K562 (cell line): ENCODE measurements around the gene TFAP2E. TPM values are rescaled to one million over a fixed set of nuclear protein-coding genes. Genes with fewer than 3 reads are reported as not detected.

Experiments used
- ARID2 ChIP-seq: fragments of 450-650 bp; IDR thresholded peaks from 2 replicates; pipeline ENCODE4 v1.6.1; 2017; ENCODE audit warnings: antibody characterized with exemption, mild to moderate bottlenecking
- ARID3A ChIP-seq: IDR thresholded peaks from 2 replicates; pipeline ENCODE4 v1.6.1; 2012; ENCODE audit warnings: low read depth, low read length, improper control_type of control experiment, borderline replicate concordance
- CCAR2 ChIP-seq: fragments of 200-400 bp; formaldehyde crosslinking; IDR thresholded peaks from 2 replicates; pipeline ENCODE4 v1.6.1; 2017; ENCODE audit warnings: mild to moderate bottlenecking, low read depth, low read length
- FOXK1 ChIP-seq: sonication (generic); formaldehyde crosslinking; IDR thresholded peaks from 2 replicates; pipeline ENCODE4 v1.8.0; 2022; ENCODE audit warnings: missing genetic modification reagents, mild to moderate bottlenecking, borderline replicate concordance
- HDAC3 ChIP-seq: fragments of 450-650 bp; IDR thresholded peaks from 2 replicates; pipeline ENCODE4 v1.6.1; 2018; ENCODE audit warnings: borderline replicate concordance, mild to moderate bottlenecking, moderate library complexity; ENCODE audit not compliant: partially characterized antibody
- KLF10 ChIP-seq: fragments of 250-450 bp; sonication (Bioruptor Pico); IDR thresholded peaks from 2 replicates; pipeline ENCODE4 v1.6.1; 2021; ENCODE audit warnings: matching md5 sums
- MAFK ChIP-seq: IDR thresholded peaks from 2 replicates; pipeline ENCODE4 v1.6.1; 2011; ENCODE audit warnings: low read length, improper control_type of control experiment
- NR4A1 ChIP-seq, 2 experiments: fragments of 250-450 bp in 1 of 2; fragments of 450-650 bp in 1 of 2; sonication (Bioruptor Pico) in 1 of 2; IDR thresholded peaks; 2 replicates each; pipeline versions ENCODE4 v1.4.0 to v1.6.1; 2016 to 2020; ENCODE audit warnings: mild to moderate bottlenecking in 2 of 2, missing compliant biosample characterization in 1 of 2, missing genetic modification characterization in 1 of 2, moderate library complexity in 1 of 2
- PBX2 ChIP-seq, 2 experiments: IDR thresholded peaks in 1 of 2; conservative IDR thresholded peaks in 1 of 2; 2 replicates each; pipeline ENCODE4 v1.6.1; 2016; ENCODE audit warnings: low read depth in 2 of 2, mild to moderate bottlenecking in 1 of 2, missing compliant biosample characterization in 1 of 2, missing genetic modification characterization in 1 of 2, moderate library complexity in 1 of 2
- PHF21A ChIP-seq: fragments of 450-650 bp; IDR thresholded peaks from 2 replicates; pipeline ENCODE4 v1.6.1; 2017; ENCODE audit warnings: low read depth, borderline replicate concordance
- PHF8 ChIP-seq: fragments of 200-600 bp; sonication (generic); IDR thresholded peaks from 2 replicates; pipeline ENCODE4 v1.6.1; 2012; ENCODE audit warnings: mixed run types, mild to moderate bottlenecking, inconsistent platforms, low read length, moderate library complexity, borderline replicate concordance
- SNAPC5 ChIP-seq: fragments of 250-450 bp; sonication (Bioruptor Pico); IDR thresholded peaks from 2 replicates; pipeline ENCODE4 v1.8.0; 2021; ENCODE audit warnings: moderate library complexity, mild to moderate bottlenecking, inconsistent platforms
- ZC3H8 ChIP-seq: fragments of 450-650 bp; IDR thresholded peaks from 2 replicates; pipeline ENCODE4 v1.6.1; 2017
- ZFP36 ChIP-seq: fragments of 150-350 bp; IDR thresholded peaks from 2 replicates; pipeline ENCODE4 v1.6.1; 2018; ENCODE audit warnings: low read length, low read depth; ENCODE audit not compliant: partially characterized antibody
- ZNF311 ChIP-seq: fragments of 250-450 bp; sonication (Bioruptor Pico); IDR thresholded peaks from 2 replicates; pipeline ENCODE4 v1.4.0; 2020; ENCODE audit warnings: mild to moderate bottlenecking, moderate library complexity
- ZNF507 ChIP-seq: conservative IDR thresholded peaks from 2 replicates; pipeline ENCODE4 v1.6.1; 2017; ENCODE audit warnings: missing genetic modification characterization, missing compliant biosample characterization
- ZNF699 ChIP-seq: fragments of 250-450 bp; sonication (Bioruptor Pico); IDR thresholded peaks from 2 replicates; pipeline ENCODE4 v1.8.0; 2021; ENCODE audit warnings: mild to moderate bottlenecking, moderate library complexity; ENCODE audit not compliant: insufficient replicate concordance
- polyA plus RNA-seq, 8 experiments: library from polyadenylated mRNA; depleted of rRNA in 4 of 8; stranded (reverse) in 5 of 8; unstranded in 3 of 8; fragments of >200 nt; fragmentation: Nextera tagmentation in 2 of 8; fragmentation: Illumina TruSeq in 1 of 8; extraction: Ambion mirVana in 2 of 8; extraction: Trizol in 1 of 8; gene quantifications; 2 replicates each; pipeline versions ENCODE4 v1.2.1 to v1.2.3, GENCODE V29; 2011 to 2014; ENCODE audit warnings: inconsistent platforms in 1 of 8, missing spikeins in 1 of 8
- total RNA-seq, 7 experiments: library from RNA; depleted of rRNA in 6 of 7; stranded (reverse); fragments of >200 nt in 6 of 7; fragmentation: Illumina TruSeq in 2 of 7; extraction: Trizol in 2 of 7; gene quantifications; 2 replicates each; pipeline versions ENCODE4 v1.2.1 to v1.2.3, GENCODE V29; 2011 to 2021; ENCODE audit warnings: low replicate concordance in 1 of 7
- TF ChIP-seq, protein P1 (sequence below): fragments of 150-350 bp; IDR thresholded peaks from 2 replicates; pipeline ENCODE4 v1.6.1; 2014; ENCODE audit warnings: low read depth, mild to moderate bottlenecking, low read length, borderline replicate concordance

Gene TFAP2E
- total and polyA plus RNA-seq, 9 of the 15 experiments (the other 6 are each of a cell fraction or from before 2014, with no cell fraction given): 0.03 to 0.11 (median 0.07) TPM; not detected in 4

DNA sequence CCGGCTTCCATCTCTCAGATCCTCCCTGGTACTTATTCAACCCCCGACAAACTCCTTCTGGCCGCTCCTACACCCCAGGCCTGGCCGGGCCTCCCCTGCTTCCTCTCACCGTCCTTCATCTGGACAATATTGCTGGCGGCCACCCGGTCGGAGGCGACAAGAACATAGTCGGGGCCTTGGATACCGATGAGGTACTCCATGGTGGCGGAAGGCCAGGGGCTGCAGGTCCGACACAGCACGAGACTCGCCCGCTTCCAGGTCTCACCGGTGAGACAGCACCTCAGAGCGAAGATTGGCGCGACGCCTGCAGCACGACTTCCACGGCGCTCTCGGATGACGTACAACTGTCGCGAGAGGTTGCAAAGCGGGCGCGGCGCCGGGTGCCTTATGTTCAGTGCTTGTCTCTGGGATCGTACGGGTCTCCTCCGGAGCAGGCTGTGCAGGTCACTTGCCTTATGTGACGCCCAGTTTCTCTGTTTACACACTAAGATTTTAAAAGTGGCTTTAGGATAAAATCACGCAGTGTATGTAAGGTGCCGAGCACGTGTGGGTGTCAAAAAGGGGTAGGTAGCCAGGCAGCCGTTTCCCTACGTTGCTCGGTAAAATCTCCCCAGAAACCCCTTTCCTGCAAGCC is 68.2 kb downstream of the TFAP2E start, which contains the start of gene PSMB2 (continued):
- TF ChIP-seq PBX2 (CRISPR knock-in tag; IDR thresholded peaks at IDR 0.05; ENCODE audit: low read depth) (no peak), PBX2 (tag; conservative IDR thresholded peaks at IDR 0.05; ENCODE audit: low read depth) (no peak), ZNF507 (no peak), CCAR2 (no peak), ARID2 (no peak), SNAPC5 (CRISPR knock-in tag) (no peak), ARID3A (no peak), PHF21A (no peak), ZNF311 (CRISPR knock-in tag) (no peak), PHF8 (peak; percentile 89), HDAC3 (no peak), FOXK1 (CRISPR knock-in tag) (peak; percentile 98), ZNF699 (CRISPR knock-in tag) (no peak), ZFP36 (peak; percentile 28), MAFK (peak; percentile 38), KLF10 (CRISPR knock-in tag) (no peak), NR4A1 (CRISPR knock-in tag; IDR thresholded peaks at IDR 0.05) (no peak), NR4A1 (tag; IDR thresholded peaks at IDR 0.05) (no peak), ZC3H8 (no peak)
- TF ChIP-seq, protein P1, sequence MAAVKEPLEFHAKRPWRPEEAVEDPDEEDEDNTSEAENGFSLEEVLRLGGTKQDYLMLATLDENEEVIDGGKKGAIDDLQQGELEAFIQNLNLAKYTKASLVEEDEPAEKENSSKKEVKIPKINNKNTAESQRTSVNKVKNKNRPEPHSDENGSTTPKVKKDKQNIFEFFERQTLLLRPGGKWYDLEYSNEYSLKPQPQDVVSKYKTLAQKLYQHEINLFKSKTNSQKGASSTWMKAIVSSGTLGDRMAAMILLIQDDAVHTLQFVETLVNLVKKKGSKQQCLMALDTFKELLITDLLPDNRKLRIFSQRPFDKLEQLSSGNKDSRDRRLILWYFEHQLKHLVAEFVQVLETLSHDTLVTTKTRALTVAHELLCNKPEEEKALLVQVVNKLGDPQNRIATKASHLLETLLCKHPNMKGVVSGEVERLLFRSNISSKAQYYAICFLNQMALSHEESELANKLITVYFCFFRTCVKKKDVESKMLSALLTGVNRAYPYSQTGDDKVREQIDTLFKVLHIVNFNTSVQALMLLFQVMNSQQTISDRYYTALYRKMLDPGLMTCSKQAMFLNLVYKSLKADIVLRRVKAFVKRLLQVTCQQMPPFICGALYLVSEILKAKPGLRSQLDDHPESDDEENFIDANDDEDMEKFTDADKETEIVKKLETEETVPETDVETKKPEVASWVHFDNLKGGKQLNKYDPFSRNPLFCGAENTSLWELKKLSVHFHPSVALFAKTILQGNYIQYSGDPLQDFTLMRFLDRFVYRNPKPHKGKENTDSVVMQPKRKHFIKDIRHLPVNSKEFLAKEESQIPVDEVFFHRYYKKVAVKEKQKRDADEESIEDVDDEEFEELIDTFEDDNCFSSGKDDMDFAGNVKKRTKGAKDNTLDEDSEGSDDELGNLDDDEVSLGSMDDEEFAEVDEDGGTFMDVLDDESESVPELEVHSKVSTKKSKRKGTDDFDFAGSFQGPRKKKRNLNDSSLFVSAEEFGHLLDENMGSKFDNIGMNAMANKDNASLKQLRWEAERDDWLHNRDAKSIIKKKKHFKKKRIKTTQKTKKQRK: no peak
